Mucosa of stomach (tissue), 1 donor: ENCODE data around the gene SKIC2.

ENCODE experiments used
- H3K27me3 ChIP-seq: one replicate; pipeline ENCODE4 v1.7.0; 2013; ENCODE audit warnings: mild to moderate bottlenecking, low read length; ENCODE audit not compliant: control insufficient read depth, insufficient read depth
- H3K36me3 ChIP-seq: one replicate; pipeline ENCODE4 v1.7.0; 2013; ENCODE audit warnings: low read length; ENCODE audit not compliant: control insufficient read depth, insufficient read depth
- H3K4me1 ChIP-seq: one replicate; pipeline ENCODE4 v1.7.0; 2013; ENCODE audit warnings: mild to moderate bottlenecking, low read length; ENCODE audit not compliant: control insufficient read depth, insufficient read depth
- H3K4me3 ChIP-seq: one replicate; pipeline ENCODE4 v1.7.0; 2013; ENCODE audit warnings: low read length
- H3K9ac ChIP-seq: one replicate; pipeline ENCODE4 v1.7.0; 2013; ENCODE audit warnings: mild to moderate bottlenecking, low read length, moderate library complexity
- H3K9me3 ChIP-seq: one replicate; pipeline ENCODE4 v1.7.0; 2013; ENCODE audit warnings: mild to moderate bottlenecking, low read length, moderate library complexity; ENCODE audit not compliant: control insufficient read depth
- donor health status: Pancreatic carcinoma.

Gene SKIC2

GRCh38 chr6:31965700-31966099 lies 6.7 kb downstream of the SKIC2 start:
- Histone ChIP-seq H3K4me3 (no peak overlapping the region), H3K36me3 (peaks cover 20% of the 10 kb centered on the region), H3K9me3 (no peaks in the 10 kb centered on the region), H3K9ac (no peak overlapping the region), H3K27me3 (no peaks in the 10 kb centered on the region), H3K4me1 (peaks cover 3% of the 10 kb centered on the region)

GRCh38 chr6:31966506-31966905 lies 7.5 kb downstream of the SKIC2 start:
- Histone ChIP-seq H3K4me3 (no peak overlapping the region), H3K4me1 (peaks cover 11% of the 10 kb centered on the region), H3K9me3 (no peaks in the 10 kb centered on the region), H3K36me3 (peaks cover 20% of the 10 kb centered on the region), H3K9ac (no peak overlapping the region), H3K27me3 (no peaks in the 10 kb centered on the region)

GRCh38 chr6:31966997-31967925 lies 8.3 kb downstream of the SKIC2 start:
- H3K9ac ChIP-seq: no peak overlapping the region
- no peak overlapping the region for H3K4me3 ChIP-seq
- H3K4me1 ChIP-seq: peaks cover 11% of the 10 kb centered on the region
- no peaks in the 10 kb centered on the region for H3K27me3 ChIP-seq
- no peaks in the 10 kb centered on the region for H3K9me3 ChIP-seq
- H3K36me3 ChIP-seq: peaks cover 15% of the 10 kb centered on the region

GRCh38 chr6:31967926-31968320 lies 8.9 kb downstream of the SKIC2 start:
- Histone ChIP-seq H3K4me1 (peaks cover 17% of the 10 kb centered on the region), H3K9ac (no peak overlapping the region), H3K27me3 (no peaks in the 10 kb centered on the region), H3K9me3 (no peaks in the 10 kb centered on the region), H3K36me3 (peaks cover 15% of the 10 kb centered on the region), H3K4me3 (no peak overlapping the region)

- Histone ChIP-seq H3K4me1 (peaks cover 20% of the 10 kb centered on the region), H3K4me3 (no peak overlapping the region), H3K9ac (no peak overlapping the region), H3K9me3 (no peaks in the 10 kb centered on the region), H3K36me3 (peaks cover 15% of the 10 kb centered on the region), H3K27me3 (no peaks in the 10 kb centered on the region)
Measured at GRCh38 chr6:31968326-31968725, 9.4 kb downstream of the SKIC2 start.

GRCh38 chr6:31968791-31969711 lies 10.1 kb downstream of the SKIC2 start:
- Histone ChIP-seq H3K36me3 (peaks cover 13% of the 10 kb centered on the region), H3K9me3 (no peaks in the 10 kb centered on the region), H3K27me3 (no peaks in the 10 kb centered on the region), H3K9ac (no peak overlapping the region), H3K4me1 (peaks cover 20% of the 10 kb centered on the region), H3K4me3 (no peak overlapping the region)

- H3K36me3 ChIP-seq: peaks cover 7% of the 10 kb centered on the region
- no peak overlapping the region for H3K4me3 ChIP-seq
- H3K4me1 ChIP-seq: peaks cover 20% of the 10 kb centered on the region
- no peaks in the 10 kb centered on the region for H3K9me3 ChIP-seq
- no peak overlapping the region for H3K9ac ChIP-seq
- no peaks in the 10 kb centered on the region for H3K27me3 ChIP-seq
Measured at GRCh38 chr6:31969712-31970603, 11.0 kb downstream of the SKIC2 start.

GRCh38 chr6:31970604-31971271 lies 11.8 kb downstream of the SKIC2 start:
- no peaks in the 10 kb centered on the region for H3K27me3 ChIP-seq
- peak overlapping the region; percentile 59 for H3K4me3 ChIP-seq
- H3K36me3 ChIP-seq: peaks cover 7% of the 10 kb centered on the region
- peaks cover 20% of the 10 kb centered on the region for H3K4me1 ChIP-seq
- peak overlapping the region; percentile 94 for H3K9ac ChIP-seq
- H3K9me3 ChIP-seq: no peaks in the 10 kb centered on the region

GRCh38 chr6:31971279-31971992 lies 12.5 kb downstream of the SKIC2 start:
- Histone ChIP-seq H3K9ac (peak overlapping the region; percentile 94), H3K36me3 (peaks cover 7% of the 10 kb centered on the region), H3K27me3 (no peaks in the 10 kb centered on the region)

GRCh38 chr6:31971993-31972708 lies 13.2 kb downstream of the SKIC2 start, which contains the start of gene DXO:
DXO (minus strand) TSS chr6:31972138; CDS start chr6:31971675, 463 bp downstream.
- H3K9me3 ChIP-seq: no peaks in the 10 kb centered on the region
- peak within 1 kb of the TSS; percentile 94 for H3K9ac ChIP-seq
- H3K27me3 ChIP-seq: no peaks in the 10 kb centered on the region
- H3K4me3 ChIP-seq: peak within 1 kb of the TSS; percentile 59
- H3K36me3 ChIP-seq: peaks cover 7% of the 10 kb centered on the region
- H3K4me1 ChIP-seq: peaks cover 20% of the 10 kb centered on the region

More at GRCh38 chr6:31971279-31971992, 12.5 kb downstream of the SKIC2 start:
- peak overlapping the region; percentile 59 for H3K4me3 ChIP-seq
- peaks cover 20% of the 10 kb centered on the region for H3K4me1 ChIP-seq
- H3K9me3 ChIP-seq: no peaks in the 10 kb centered on the region
